ENCODE results near the gene TPCN1.

Gene TPCN1

DNA sequence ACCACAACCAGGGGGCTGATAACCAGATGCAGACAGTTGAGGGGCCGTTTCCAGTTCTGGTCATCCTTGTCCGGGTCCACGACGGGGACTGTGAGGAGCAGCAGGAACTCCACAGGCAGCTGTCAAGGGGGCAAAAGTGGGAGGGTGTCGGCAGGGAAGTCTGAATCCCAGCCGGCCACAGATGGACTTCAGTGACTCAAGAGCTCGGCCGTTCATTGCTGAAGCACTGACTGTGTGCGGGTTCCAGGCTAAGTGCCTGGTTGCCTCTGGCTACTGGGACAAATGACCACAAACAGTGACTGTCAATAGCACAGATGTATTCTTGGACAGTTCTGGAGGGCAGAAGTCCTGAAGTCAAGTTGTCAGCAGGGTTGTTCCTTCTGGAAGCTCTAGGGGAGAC, 94.1 kb downstream of the TPCN1 start:
- no peaks in the 10 kb centered on the region for H3K9me3 ChIP-seq (ENCODE audit: control insufficient read depth, low read depth, low read length)
- no peaks in the 10 kb centered on the region for H3K27me3 ChIP-seq (ENCODE audit: control insufficient read depth, insufficient read depth, low read length)
- no peak overlapping the region for H3K9ac ChIP-seq (ENCODE audit: low read length)
- H3K36me3 ChIP-seq (ENCODE audit: control insufficient read depth, low read depth, low read length), result peaks cover 5% of the 10 kb centered on the region
- no peaks in the 10 kb centered on the region for H3K4me1 ChIP-seq (ENCODE audit: control insufficient read depth, low read depth, low read length)
- no peak overlapping the region for H3K27ac ChIP-seq (ENCODE audit: low read length)
- H3K4me3 ChIP-seq (ENCODE audit: low read length), result no peak overlapping the region

DNA sequence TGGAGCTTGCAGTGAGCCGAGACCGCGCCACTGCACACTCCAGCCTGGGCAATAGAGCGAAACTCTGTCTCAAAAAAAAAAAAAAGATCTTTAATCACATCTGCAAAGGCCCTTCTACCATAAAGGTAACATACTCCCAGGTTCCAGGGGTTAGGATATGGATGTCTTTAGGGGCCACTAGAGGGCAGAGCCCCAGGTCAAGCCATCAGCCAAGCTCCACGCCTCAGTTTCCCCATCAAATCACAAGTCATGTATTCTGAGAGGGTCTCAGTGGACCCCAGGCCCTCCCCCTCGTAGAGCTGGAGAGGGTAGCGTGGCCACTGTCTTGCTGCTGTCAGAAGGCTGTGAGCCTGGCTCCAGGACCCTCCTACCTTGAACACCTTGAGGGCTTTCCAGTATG, 94.9 kb downstream of the TPCN1 start:
- Histone ChIP-seq H3K36me3 (ENCODE audit: control insufficient read depth, low read depth, low read length) (peaks cover 5% of the 10 kb centered on the region), H3K9me3 (ENCODE audit: control insufficient read depth, low read depth, low read length) (no peaks in the 10 kb centered on the region), H3K4me1 (ENCODE audit: control insufficient read depth, low read depth, low read length) (no peaks in the 10 kb centered on the region), H3K9ac (ENCODE audit: low read length) (no peak overlapping the region), H3K27me3 (ENCODE audit: control insufficient read depth, insufficient read depth, low read length) (no peaks in the 10 kb centered on the region), H3K27ac (ENCODE audit: low read length) (no peak overlapping the region), H3K4me3 (ENCODE audit: low read length) (no peak overlapping the region)

GRCh38 chr12:113317122-113317521, 95.9 kb downstream of the TPCN1 start:
- no peaks in the 10 kb centered on the region for H3K9me3 ChIP-seq (ENCODE audit: control insufficient read depth, low read depth, low read length)
- no peaks in the 10 kb centered on the region for H3K4me1 ChIP-seq (ENCODE audit: control insufficient read depth, low read depth, low read length)
- H3K27ac ChIP-seq (ENCODE audit: low read length), result no peak overlapping the region
- H3K4me3 ChIP-seq (ENCODE audit: low read length), result no peak overlapping the region
- no peaks in the 10 kb centered on the region for H3K27me3 ChIP-seq (ENCODE audit: control insufficient read depth, insufficient read depth, low read length)
- H3K9ac ChIP-seq (ENCODE audit: low read length), result no peak overlapping the region
- H3K36me3 ChIP-seq (ENCODE audit: control insufficient read depth, low read depth, low read length), result peaks cover 5% of the 10 kb centered on the region

- H3K27me3 ChIP-seq (ENCODE audit: control insufficient read depth, insufficient read depth, low read length), result no peaks in the 10 kb centered on the region
- no peaks in the 10 kb centered on the region for H3K9me3 ChIP-seq (ENCODE audit: control insufficient read depth, low read depth, low read length)
- peaks cover 5% of the 10 kb centered on the region for H3K36me3 ChIP-seq (ENCODE audit: control insufficient read depth, low read depth, low read length)
- H3K9ac ChIP-seq (ENCODE audit: low read length), result no peak overlapping the region
- H3K4me1 ChIP-seq (ENCODE audit: control insufficient read depth, low read depth, low read length), result no peaks in the 10 kb centered on the region
- H3K27ac ChIP-seq (ENCODE audit: low read length), result no peak overlapping the region
- no peak overlapping the region for H3K4me3 ChIP-seq (ENCODE audit: low read length)
These were observed 96.9 kb downstream of the TPCN1 start for GRCh38 chr12:113318046-113318656.

DNA sequence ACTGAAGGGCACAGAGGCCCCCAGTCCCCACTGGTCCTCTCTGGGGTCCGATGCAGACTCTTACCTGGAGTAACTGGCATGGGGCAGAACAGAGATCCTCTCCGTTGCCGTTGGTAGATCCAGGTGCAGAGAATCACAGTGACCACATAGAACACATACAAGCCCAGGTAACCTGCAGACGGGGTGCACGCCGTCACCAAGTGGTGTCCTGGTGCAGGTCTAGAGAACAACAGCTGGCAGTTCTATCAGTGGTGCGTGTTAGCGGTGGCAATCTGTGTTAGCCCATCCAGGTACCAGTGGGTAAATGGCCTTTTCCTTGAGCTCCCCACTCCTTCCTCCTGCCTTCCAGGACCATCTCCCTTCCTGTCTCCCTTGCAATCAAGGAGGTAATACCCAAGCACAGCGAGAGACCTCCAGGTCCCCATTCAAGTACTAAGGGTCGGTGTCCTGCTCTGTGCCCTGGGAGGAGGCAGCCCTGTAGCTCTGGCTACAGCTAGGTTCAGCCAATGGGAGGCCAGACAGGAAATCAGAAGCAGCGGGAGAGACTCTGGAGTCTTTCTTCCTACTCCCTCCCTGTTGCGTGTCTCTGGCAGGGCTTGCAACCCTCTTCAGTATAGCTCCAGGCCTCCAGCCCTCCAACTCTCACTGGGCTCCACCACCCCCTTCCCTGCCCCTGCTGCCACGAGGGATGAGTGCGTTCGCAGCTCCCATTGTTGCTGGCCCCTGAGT, 97.8 kb downstream of the TPCN1 start:
- no peak overlapping the region for H3K9ac ChIP-seq (ENCODE audit: low read length)
- H3K9me3 ChIP-seq (ENCODE audit: control insufficient read depth, low read depth, low read length), result no peaks in the 10 kb centered on the region
- no peak overlapping the region for H3K27ac ChIP-seq (ENCODE audit: low read length)
- H3K4me1 ChIP-seq (ENCODE audit: control insufficient read depth, low read depth, low read length), result no peaks in the 10 kb centered on the region
- no peaks in the 10 kb centered on the region for H3K27me3 ChIP-seq (ENCODE audit: control insufficient read depth, insufficient read depth, low read length)
- H3K36me3 ChIP-seq (ENCODE audit: control insufficient read depth, low read depth, low read length), result peaks cover 5% of the 10 kb centered on the region
- no peak overlapping the region for H3K4me3 ChIP-seq (ENCODE audit: low read length)

- Histone ChIP-seq H3K9me3 (ENCODE audit: control insufficient read depth, low read depth, low read length) (no peaks in the 10 kb centered on the region), H3K27ac (ENCODE audit: low read length) (no peak overlapping the region), H3K36me3 (ENCODE audit: control insufficient read depth, low read depth, low read length) (peaks cover 5% of the 10 kb centered on the region), H3K27me3 (ENCODE audit: control insufficient read depth, insufficient read depth, low read length) (no peaks in the 10 kb centered on the region), H3K9ac (ENCODE audit: low read length) (no peak overlapping the region), H3K4me3 (ENCODE audit: low read length) (no peak overlapping the region), H3K4me1 (ENCODE audit: control insufficient read depth, low read depth, low read length) (no peaks in the 10 kb centered on the region)
These were observed 99.1 kb downstream of the TPCN1 start for GRCh38 chr12:113320401-113320800.

- Histone ChIP-seq H3K9me3 (ENCODE audit: control insufficient read depth, low read depth, low read length) (no peaks in the 10 kb centered on the region), H3K4me1 (ENCODE audit: control insufficient read depth, low read depth, low read length) (no peaks in the 10 kb centered on the region), H3K36me3 (ENCODE audit: control insufficient read depth, low read depth, low read length) (peaks cover 5% of the 10 kb centered on the region), H3K4me3 (ENCODE audit: low read length) (no peak overlapping the region), H3K27ac (ENCODE audit: low read length) (no peak overlapping the region), H3K9ac (ENCODE audit: low read length) (no peak overlapping the region), H3K27me3 (ENCODE audit: control insufficient read depth, insufficient read depth, low read length) (no peaks in the 10 kb centered on the region)
These were observed 101.1 kb downstream of the TPCN1 start for GRCh38 chr12:113322343-113322742.

GRCh38 chr12:113325916-113326315, 104.7 kb downstream of the TPCN1 start:
- Histone ChIP-seq H3K9ac (ENCODE audit: low read length) (no peak overlapping the region), H3K4me1 (ENCODE audit: control insufficient read depth, low read depth, low read length) (no peaks in the 10 kb centered on the region), H3K4me3 (ENCODE audit: low read length) (no peak overlapping the region), H3K36me3 (ENCODE audit: control insufficient read depth, low read depth, low read length) (no peaks in the 10 kb centered on the region), H3K9me3 (ENCODE audit: control insufficient read depth, low read depth, low read length) (no peaks in the 10 kb centered on the region), H3K27ac (ENCODE audit: low read length) (no peak overlapping the region), H3K27me3 (ENCODE audit: control insufficient read depth, insufficient read depth, low read length) (no peaks in the 10 kb centered on the region)

DNA sequence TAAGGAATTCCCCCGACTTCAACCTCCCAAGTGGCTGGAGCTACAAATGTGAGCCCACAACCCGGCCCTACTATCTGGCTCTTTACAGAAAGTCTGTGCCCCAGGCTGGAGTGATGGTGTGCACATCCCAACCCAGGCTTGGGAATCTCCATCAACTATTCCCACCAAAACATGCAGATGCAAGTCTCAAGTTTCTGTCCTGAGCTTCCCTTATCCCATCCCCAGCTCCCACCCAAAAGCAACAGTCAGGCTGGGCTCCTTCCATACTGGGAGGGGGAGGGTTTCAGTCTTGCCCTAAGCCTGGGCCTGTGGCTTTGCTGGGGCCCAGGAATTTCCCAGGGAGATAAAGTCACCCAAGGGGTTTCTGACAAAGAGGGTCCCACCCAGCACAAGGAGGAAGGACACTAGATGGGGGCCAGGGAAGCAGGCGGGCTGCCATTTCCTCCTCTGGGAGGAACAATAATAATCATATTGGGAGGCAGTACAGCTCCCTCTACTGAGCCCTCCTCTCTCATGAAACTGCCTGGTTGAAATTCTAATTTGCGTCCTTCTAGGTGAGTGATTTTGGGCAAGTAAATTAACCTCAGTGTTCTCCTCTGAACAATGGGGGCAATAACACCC, 105.6 kb downstream of the TPCN1 start:
- Histone ChIP-seq H3K27ac (ENCODE audit: low read length) (no peak overlapping the region), H3K36me3 (ENCODE audit: control insufficient read depth, low read depth, low read length) (no peaks in the 10 kb centered on the region), H3K4me3 (ENCODE audit: low read length) (no peak overlapping the region), H3K27me3 (ENCODE audit: control insufficient read depth, insufficient read depth, low read length) (no peaks in the 10 kb centered on the region), H3K4me1 (ENCODE audit: control insufficient read depth, low read depth, low read length) (no peaks in the 10 kb centered on the region), H3K9me3 (ENCODE audit: control insufficient read depth, low read depth, low read length) (no peaks in the 10 kb centered on the region), H3K9ac (ENCODE audit: low read length) (no peak overlapping the region)

DNA sequence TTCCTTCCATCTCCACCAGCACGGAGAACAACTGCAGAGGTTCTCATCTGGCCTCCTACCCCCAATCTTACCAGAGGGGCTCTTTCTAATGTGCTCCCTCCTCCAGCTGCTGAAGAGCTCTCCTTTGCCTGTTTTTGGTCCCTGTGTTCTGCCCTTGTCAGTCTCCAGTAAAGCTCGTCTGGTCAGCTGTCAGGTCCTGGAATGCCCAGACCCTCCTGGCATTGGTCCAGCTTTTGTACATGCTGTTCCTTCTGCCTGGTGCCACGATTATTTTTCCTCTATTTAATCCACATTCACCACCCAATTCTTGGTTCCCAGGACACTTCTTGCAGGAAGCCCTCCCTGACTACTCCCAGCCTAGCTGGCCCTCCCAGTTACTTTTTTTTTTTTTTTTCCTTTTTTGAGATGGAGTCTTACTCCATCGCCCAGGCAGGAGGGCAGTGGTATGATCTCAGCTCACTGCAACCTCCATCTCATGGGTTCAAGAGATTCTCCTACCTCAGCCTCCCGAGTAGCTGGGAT, 107.2 kb downstream of the TPCN1 start:
- Histone ChIP-seq H3K36me3 (ENCODE audit: control insufficient read depth, low read depth, low read length) (no peaks in the 10 kb centered on the region), H3K9ac (ENCODE audit: low read length) (no peak overlapping the region), H3K9me3 (ENCODE audit: control insufficient read depth, low read depth, low read length) (no peaks in the 10 kb centered on the region), H3K4me1 (ENCODE audit: control insufficient read depth, low read depth, low read length) (no peaks in the 10 kb centered on the region), H3K4me3 (ENCODE audit: low read length) (no peak overlapping the region), H3K27me3 (ENCODE audit: control insufficient read depth, insufficient read depth, low read length) (peaks cover 2% of the 10 kb centered on the region), H3K27ac (ENCODE audit: low read length) (no peak overlapping the region)

DNA sequence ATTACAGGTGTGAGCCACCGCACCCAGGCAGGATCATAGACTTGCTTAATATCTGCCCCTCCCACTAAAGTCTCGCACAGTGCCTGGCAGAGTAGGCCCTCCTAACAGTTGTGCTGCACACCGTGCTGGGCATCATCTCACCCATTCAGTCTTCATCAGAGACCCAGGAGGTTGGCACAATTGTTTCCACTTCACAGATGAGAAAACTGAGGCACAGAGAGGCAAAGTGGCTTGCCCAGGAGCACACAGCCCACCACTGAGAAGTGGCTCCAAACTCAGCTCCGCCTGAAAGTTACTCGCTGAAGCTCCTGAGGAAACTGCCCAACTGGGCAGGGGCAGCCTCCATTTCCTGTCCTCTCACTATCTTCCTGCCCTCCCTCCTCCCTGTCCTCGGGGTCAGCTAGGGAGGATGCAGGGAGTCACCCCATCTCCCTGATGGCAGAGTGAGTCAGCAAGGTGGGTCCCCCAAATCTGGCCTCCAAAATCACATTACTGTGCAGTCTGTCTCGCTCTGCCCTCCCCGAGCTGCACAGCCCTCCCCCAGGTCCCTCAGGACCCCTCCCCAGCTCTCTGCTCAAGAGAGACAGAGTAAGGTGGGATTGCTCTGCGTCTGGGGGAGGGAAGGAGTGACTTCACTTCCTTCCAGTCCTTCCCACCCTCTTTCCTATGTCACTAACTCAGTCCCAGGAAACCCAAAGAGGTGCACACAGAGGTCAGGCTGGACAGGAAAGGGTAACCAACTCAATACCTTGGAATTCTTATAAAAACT, 107.9 kb downstream of the TPCN1 start:
- Histone ChIP-seq H3K4me1 (ENCODE audit: control insufficient read depth, low read depth, low read length) (peaks cover 3% of the 10 kb centered on the region), H3K4me3 (ENCODE audit: low read length) (no peak overlapping the region), H3K27ac (ENCODE audit: low read length) (no peak overlapping the region), H3K36me3 (ENCODE audit: control insufficient read depth, low read depth, low read length) (no peaks in the 10 kb centered on the region), H3K9ac (ENCODE audit: low read length) (no peak overlapping the region), H3K27me3 (ENCODE audit: control insufficient read depth, insufficient read depth, low read length) (peaks cover 9% of the 10 kb centered on the region), H3K9me3 (ENCODE audit: control insufficient read depth, low read depth, low read length) (no peaks in the 10 kb centered on the region)

Measured in iPS-18a (cell line).